GM18511 (cell line): ENCODE data around the gene SH3PXD2B.
"Not testable (repeated sequence)": the region's sequence is repeated elsewhere in the genome, so short reads cannot be mapped to it uniquely, and the experiment has no call there.

ENCODE experiments used
- ATAC-seq: cut with Tn5 transposase; IDR thresholded peaks from one replicate; pipeline ENCODE4 v1.9.1; 2021; ENCODE audit warnings: mild to moderate bottlenecking, moderate library complexity; ENCODE audit not compliant: unreplicated experiment

SH3PXD2B gene

GRCh38 chr5:172403817-172404216, 50.5 kb downstream of the SH3PXD2B start:
- no peak for ATAC-seq

DNA sequence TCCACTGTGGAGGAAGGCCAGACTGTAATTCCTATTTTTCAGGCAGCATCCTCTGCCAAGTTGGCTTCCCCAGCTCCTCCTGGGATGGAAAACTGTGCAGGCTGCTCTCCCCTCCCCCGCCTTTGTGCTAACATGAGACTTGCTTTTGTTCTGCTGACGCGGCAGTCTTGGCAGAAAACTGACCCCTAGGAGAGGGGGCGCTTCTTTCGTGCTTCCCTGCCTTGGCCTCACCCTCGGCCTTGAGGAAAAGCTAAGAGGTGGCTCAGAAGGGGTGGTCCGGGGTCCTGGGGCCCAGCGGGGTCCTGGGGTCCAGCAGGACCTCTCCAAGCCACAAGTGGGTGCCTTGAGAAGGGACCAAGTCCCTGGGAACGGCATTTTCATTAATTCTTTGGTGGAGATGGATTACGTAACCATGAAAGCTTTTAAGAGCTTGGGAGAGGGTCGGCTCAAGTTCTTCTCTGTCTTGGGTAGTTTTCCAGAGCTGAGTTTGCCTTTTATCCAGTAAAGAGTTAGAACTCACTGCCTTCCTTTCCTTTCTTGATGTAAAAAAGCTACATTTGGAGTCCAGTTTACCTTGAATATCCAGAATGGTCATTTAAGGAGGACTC, 51.0 kb downstream of the SH3PXD2B start:
- ATAC-seq: no peak

- no peak for ATAC-seq
Observed at GRCh38 chr5:172402531-172403188, 51.7 kb downstream of the SH3PXD2B start.

- ATAC-seq: not testable (repeated sequence)
Observed at GRCh38 chr5:172402031-172402430, 52.3 kb downstream of the SH3PXD2B start.

DNA sequence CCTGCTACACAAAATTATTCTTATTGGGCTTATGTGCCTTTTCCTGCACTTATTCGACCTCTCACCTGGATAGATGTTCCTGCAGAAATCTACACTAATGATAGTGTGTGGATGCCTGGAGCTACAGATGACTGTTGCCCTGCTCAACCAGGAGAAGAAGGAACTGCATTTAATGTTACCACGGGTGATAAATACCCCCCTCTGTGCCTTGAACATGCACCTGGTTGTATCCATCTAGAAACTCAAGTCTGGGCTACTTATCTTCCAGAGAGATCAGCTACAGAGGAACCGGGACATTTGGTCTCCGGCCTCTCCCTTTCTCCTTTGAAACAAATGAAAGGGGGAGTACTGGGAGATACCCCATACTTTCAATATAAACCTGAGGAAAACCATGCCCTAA, 54.5 kb downstream of the SH3PXD2B start:
- ATAC-seq: no peak

DNA sequence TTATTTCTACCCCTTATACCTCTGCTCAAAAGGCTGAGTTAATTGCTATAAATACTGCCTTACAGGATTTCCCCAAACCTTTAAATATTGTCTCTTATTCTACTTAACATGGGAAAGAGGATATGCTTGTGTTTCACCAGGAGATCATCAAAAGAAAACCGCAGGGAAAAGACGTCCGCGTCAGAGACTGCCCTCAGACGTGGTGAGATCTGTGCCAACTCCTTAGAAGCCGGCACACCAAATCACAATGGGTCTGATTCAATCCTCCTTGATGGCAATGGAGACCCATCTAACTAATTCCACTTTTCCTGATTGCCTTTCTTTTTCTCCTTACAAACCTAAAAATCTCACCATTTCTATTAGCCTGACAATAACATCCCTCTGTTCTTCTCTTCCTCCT, 55.0 kb downstream of the SH3PXD2B start:
- ATAC-seq: no peak

- ATAC-seq: not testable (repeated sequence)
Observed at GRCh38 chr5:172398645-172399044, 55.7 kb downstream of the SH3PXD2B start.

- ATAC-seq: not testable (repeated sequence)
Observed at GRCh38 chr5:172396994-172397393, 57.3 kb downstream of the SH3PXD2B start.

- ATAC-seq: no peak
Observed at GRCh38 chr5:172396220-172396619, 58.1 kb downstream of the SH3PXD2B start.

- no peak for ATAC-seq
Observed at GRCh38 chr5:172395483-172395882, 58.8 kb downstream of the SH3PXD2B start.

GRCh38 chr5:172389578-172390112, 64.7 kb downstream of the SH3PXD2B start:
- no peak for ATAC-seq

DNA sequence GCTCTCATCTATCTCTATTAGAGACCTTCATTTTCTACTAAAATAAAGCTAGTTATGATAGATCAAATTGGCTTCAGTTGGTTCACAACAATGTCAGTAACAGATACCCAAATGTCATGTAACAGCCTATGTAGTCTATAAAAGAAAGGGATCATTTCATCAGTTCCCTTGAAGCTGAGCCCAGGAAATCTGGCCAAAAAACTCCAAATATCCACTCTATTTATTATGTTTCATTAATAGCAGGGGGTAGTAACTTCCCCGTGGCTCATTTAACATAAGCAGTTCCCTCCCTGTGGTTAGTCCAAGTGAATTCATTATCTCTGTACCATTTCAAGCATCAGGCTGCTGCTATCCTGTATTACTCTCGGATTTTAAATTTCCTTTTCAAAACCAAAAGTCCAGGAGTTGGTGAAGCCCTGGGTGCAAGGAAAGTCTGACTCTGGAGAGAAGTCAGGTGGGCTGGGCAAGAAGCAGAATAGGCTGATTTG, 66.0 kb downstream of the SH3PXD2B start:
- no peak for ATAC-seq

DNA sequence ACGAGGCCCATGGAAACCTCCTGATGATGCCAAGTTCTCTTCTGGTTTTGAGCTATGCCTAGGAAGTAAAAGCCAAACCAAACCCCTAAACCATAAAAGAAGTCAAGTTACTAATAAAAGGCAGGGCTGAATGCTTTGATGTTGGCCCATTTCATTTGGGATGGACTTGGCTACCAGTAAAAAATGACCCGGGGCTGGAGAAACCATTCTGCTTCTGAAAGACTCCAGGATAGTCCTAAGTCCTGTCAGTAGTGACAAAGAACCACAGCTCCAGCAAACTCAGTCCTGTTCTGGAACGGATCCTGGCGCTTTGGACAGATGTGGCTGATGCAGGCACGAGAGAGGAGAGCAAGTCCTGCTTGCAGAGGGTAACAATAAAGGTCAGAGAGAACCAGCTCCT, 68.6 kb downstream of the SH3PXD2B start:
- ATAC-seq: no peak

- no peak for ATAC-seq
Observed at GRCh38 chr5:172385010-172385563, 69.2 kb downstream of the SH3PXD2B start.

DNA sequence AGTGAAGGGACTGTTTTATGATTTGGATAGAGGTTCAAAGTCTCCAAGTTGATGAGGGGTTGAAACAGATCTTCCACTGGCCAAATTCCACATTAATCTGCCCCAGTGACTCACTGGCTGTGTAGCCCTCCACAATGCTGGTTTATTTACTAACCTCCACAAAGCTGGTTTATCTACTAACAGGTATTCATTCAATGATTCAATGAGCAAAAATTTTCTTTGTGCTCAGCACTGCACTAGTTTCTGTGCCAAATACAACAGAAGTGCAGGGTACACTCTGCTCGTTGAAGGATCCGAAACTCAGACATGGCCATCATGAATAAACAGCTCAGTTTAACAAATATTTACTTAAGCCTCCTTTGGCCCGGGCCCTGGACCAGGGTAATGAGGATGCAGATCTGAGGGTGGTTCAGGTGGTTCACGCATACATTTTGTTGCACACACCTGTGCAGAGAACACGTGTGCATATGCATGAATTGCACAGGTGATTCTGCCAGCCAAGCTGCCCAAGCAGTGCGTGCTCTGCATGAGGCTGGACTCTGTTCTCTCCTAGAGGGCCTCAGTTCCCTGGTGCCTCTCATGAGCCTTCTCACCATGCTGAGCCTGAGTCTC, 71.0 kb downstream of the SH3PXD2B start:
- ATAC-seq: no peak

- no peak for ATAC-seq
Observed at GRCh38 chr5:172380987-172381643, 73.2 kb downstream of the SH3PXD2B start.

- ATAC-seq: no peak
Observed at GRCh38 chr5:172380301-172380986, 73.9 kb downstream of the SH3PXD2B start.

DNA sequence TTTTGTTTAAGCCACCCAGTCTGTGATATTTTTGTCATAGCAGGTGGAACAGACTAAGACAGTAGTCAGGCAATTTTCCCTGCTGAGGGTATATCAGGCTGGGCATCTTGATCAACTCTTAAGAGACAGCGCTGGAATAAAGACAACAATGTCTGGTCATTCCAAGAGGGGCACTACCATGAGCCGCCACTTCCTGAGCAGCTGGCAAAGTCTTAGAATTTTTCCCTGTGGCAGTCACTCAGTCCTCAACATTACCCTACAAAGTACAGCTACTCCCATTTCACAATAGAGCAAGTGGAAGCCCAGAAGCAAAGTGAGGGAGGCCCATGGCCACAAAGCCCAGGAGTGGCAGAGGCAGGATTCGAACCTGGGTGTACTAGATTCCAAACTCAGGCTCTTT, 74.8 kb downstream of the SH3PXD2B start:
- no peak for ATAC-seq

DNA sequence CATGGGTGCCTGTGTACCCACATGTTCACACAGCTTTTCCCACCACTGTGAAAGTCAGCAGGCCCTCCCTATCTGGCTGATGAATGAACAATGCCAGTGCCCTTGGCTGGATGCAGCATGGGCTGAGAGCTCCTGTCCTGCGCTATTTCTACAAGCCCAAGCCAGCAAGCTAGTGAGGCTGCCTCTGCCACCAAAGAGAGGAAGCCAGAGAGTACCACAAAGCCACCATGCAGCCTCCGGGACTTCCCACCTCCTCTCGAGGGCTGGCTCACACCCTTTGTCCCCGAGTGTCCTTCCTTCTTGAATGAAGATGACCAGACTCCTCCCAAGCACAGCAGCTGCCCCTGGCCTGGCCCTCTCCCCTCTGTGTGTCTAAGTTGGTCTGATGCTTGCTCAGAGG, 76.5 kb downstream of the SH3PXD2B start:
- ATAC-seq: no peak

- no peak for ATAC-seq
Observed at GRCh38 chr5:172377438-172377837, 76.9 kb downstream of the SH3PXD2B start.

DNA sequence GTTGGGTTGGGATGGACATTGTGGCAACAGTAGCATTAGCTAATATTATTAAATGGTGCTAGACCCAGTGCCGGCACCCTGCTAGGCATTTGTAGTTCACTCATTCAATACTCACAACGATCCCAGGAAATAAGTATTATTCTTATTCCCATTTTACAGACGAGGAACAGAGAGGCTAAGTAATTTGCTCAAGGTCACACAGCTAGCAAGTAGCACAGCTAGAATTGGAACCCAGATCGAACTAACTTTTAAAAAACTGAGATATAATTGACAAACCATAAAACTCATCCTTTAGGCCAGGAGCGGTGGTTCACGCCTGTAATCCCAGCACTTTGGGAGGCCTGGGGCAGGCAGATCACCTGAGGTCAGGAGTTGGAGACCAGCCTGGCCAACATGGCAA, 79.5 kb downstream of the SH3PXD2B start:
- ATAC-seq: no peak
